ENCODE results near the gene IP6K2. TPM values are rescaled to one million over a fixed set of nuclear protein-coding genes. Genes with fewer than 3 reads are reported as not detected.

IP6K2 gene
- total RNA-seq, 1 donor from 2014 or later, result 94.1 TPM

- Mint-ChIP-seq H3K36me3 (ENCODE audit: low read depth) (no peaks in the 10 kb centered on the region), H3K9me3 (no peaks in the 10 kb centered on the region), H3K4me1 (peaks cover 14% of the 10 kb centered on the region), H3K4me3 (peak overlapping the region; percentile 78), H3K27me3 (peaks cover 11% of the 10 kb centered on the region), H3K27ac (no peak overlapping the region)
- TF ChIP-seq CTCF (IDR thresholded peaks at IDR 0.05), result no peak
- ATAC-seq (ENCODE audit: low read depth) (peak; percentile 85), DNase-seq (peak; percentile 83)
- ChIA-PET CTCF (interaction anchor here (1.8 kb wide), 1 partner anchor 255 kb away, joined by 7 read pairs; no protein-coding TSS in a partner anchor), POLR2A (interaction anchor here (1.0 to 1.4 kb wide), 4 partner anchors 21 to 415 kb away, joined by 3 to 4 read pairs (median 3); partner anchors contain the start of genes SLC26A6, UQCRC1 and ZNF589)
- intact Hi-C loops (cut with micrococcal nuclease), result loop anchor here (1.0 to 2.0 kb wide), 5 partner anchors 21 to 255 kb away; partner anchors contain the start of genes NCKIPSD, PFKFB4, SLC26A6 and UQCRC1
Measured at GRCh38 chr3:48656061-48656840, 60.8 kb downstream of the IP6K2 start.

GRCh38 chr3:48655606-48656005 is 61.4 kb downstream of the IP6K2 start:
- POLR2A ChIA-PET, result interaction anchor here (0.5 kb wide), 1 partner anchor 734 kb away, joined by 4 read pairs; no protein-coding TSS in a partner anchor
- no peak for TF ChIP-seq CTCF (IDR thresholded peaks at IDR 0.05)
- H3K4me1 Mint-ChIP-seq, result peaks cover 14% of the 10 kb centered on the region
- ATAC-seq (ENCODE audit: low read depth) (peak; percentile 31), DNase-seq (no peak)
- H3K27me3 Mint-ChIP-seq, result peaks cover 11% of the 10 kb centered on the region
- H3K9me3 Mint-ChIP-seq, result no peaks in the 10 kb centered on the region
- peak overlapping the region; percentile 50 for H3K27ac Mint-ChIP-seq
- no peaks in the 10 kb centered on the region for H3K36me3 Mint-ChIP-seq (ENCODE audit: low read depth)
- H3K4me3 Mint-ChIP-seq, result peak overlapping the region; percentile 77
- intact Hi-C loops (cut with micrococcal nuclease), result loop anchor here (1.0 to 2.0 kb wide), 5 partner anchors 20 to 254 kb away; partner anchors contain the start of genes NCKIPSD, PFKFB4, SLC26A6 and UQCRC1
- CTCF ChIA-PET, result no interaction called here

DNA sequence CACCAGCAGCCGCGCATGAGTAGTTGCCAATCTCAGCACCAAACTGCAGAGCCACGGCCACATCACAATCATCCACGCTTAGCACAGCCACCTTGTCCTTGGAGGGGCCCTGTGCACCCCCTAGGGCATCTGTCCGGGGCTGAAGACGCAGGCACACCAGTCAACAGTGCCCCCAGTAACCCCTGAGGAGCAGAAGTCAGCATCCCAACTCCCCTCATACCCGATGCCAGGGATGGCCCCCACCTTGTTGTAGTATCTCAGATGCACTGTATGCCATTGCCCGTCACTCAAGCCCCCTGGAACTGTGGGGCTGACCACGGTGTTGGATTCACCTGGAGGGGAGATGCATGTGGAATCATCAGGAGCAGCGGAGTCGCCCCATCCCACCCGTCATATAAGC is 62.0 kb downstream of the IP6K2 start:
- Mint-ChIP-seq H3K9me3 (no peaks in the 10 kb centered on the region), H3K4me1 (peaks cover 14% of the 10 kb centered on the region), H3K27me3 (peaks cover 9% of the 10 kb centered on the region), H3K36me3 (ENCODE audit: low read depth) (no peaks in the 10 kb centered on the region), H3K27ac (peak overlapping the region; percentile 50), H3K4me3 (peak overlapping the region; percentile 77)
- ChIA-PET POLR2A (interaction anchor here (0.5 kb wide), 1 partner anchor 735 kb away, joined by 4 read pairs; no protein-coding TSS in a partner anchor), CTCF (no interaction called here)
- intact Hi-C loops (cut with micrococcal nuclease), result no loop called here
- ATAC-seq (ENCODE audit: low read depth), result no peak
- no peak for DNase-seq
- TF ChIP-seq CTCF (IDR thresholded peaks at IDR 0.05), result no peak

- Mint-ChIP-seq H3K9me3 (no peaks in the 10 kb centered on the region), H3K4me3 (peak overlapping the region; percentile 1), H3K36me3 (ENCODE audit: low read depth) (no peaks in the 10 kb centered on the region), H3K27ac (no peak overlapping the region), H3K27me3 (peaks cover 2% of the 10 kb centered on the region), H3K4me1 (peaks cover 12% of the 10 kb centered on the region)
- ATAC-seq (ENCODE audit: low read depth), result no peak
- DNase-seq, result no peak
- ChIA-PET CTCF (no interaction called here), POLR2A (no interaction called here)
- no peak for TF ChIP-seq CTCF (IDR thresholded peaks at IDR 0.05)
- intact Hi-C loops (cut with micrococcal nuclease), result no loop called here
Measured at GRCh38 chr3:48652923-48653715, 63.9 kb downstream of the IP6K2 start.

GRCh38 chr3:48651771-48652170 is 65.2 kb downstream of the IP6K2 start:
- Mint-ChIP-seq H3K4me1 (peaks cover 8% of the 10 kb centered on the region), H3K4me3 (no peak overlapping the region), H3K27ac (no peak overlapping the region), H3K27me3 (no peaks in the 10 kb centered on the region), H3K36me3 (ENCODE audit: low read depth) (no peaks in the 10 kb centered on the region), H3K9me3 (no peaks in the 10 kb centered on the region)
- intact Hi-C loops (cut with micrococcal nuclease), result no loop called here
- ChIA-PET CTCF (no interaction called here), POLR2A (no interaction called here)
- DNase-seq (no peak), ATAC-seq (ENCODE audit: low read depth) (no peak)
- TF ChIP-seq CTCF (IDR thresholded peaks at IDR 0.05), result no peak

Measured in activated B cell treated with CpG ODN at 0.5 μM for 24 hours (primary cell).